Mammary epithelial cell (primary cell): ENCODE measurements around the gene GPS2.

Source experiments
- EZH2 ChIP-seq: IDR thresholded peaks from 2 replicates; pipeline ENCODE4 v1.6.1; 2012; ENCODE audit warnings: low read length, inconsistent platforms, borderline replicate concordance
- TF ChIP-seq, protein P1 (sequence below), 2 donors: IDR thresholded peaks in 1 of 2; conservative IDR thresholded peaks in 1 of 2; 2 replicates each; pipeline ENCODE4 v1.5.1; 2011 to 2012; ENCODE audit warnings: inconsistent platforms in 2 of 2, low read length in 2 of 2, mild to moderate bottlenecking in 2 of 2, control low read depth in 1 of 2, low read depth in 1 of 2; ENCODE audit not compliant: insufficient read depth in 1 of 2; ENCODE audit errors: extremely low read depth in 1 of 2

GRCh38 chr17:7295230-7296180 is 19.7 kb downstream of the GPS2 start:
- TF ChIP-seq, protein P1, sequence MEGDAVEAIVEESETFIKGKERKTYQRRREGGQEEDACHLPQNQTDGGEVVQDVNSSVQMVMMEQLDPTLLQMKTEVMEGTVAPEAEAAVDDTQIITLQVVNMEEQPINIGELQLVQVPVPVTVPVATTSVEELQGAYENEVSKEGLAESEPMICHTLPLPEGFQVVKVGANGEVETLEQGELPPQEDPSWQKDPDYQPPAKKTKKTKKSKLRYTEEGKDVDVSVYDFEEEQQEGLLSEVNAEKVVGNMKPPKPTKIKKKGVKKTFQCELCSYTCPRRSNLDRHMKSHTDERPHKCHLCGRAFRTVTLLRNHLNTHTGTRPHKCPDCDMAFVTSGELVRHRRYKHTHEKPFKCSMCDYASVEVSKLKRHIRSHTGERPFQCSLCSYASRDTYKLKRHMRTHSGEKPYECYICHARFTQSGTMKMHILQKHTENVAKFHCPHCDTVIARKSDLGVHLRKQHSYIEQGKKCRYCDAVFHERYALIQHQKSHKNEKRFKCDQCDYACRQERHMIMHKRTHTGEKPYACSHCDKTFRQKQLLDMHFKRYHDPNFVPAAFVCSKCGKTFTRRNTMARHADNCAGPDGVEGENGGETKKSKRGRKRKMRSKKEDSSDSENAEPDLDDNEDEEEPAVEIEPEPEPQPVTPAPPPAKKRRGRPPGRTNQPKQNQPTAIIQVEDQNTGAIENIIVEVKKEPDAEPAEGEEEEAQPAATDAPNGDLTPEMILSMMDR (conservative IDR thresholded peaks at IDR 0.05 in 1 of 2, IDR thresholded peaks at IDR 0.05 in 1 of 2; ENCODE audit: extremely low read depth in 1 of 2, insufficient read depth in 1 of 2, low read depth in 1 of 2, low read length in 2 of 2), result no peak
- no peak for TF ChIP-seq EZH2
